Muscle of leg (tissue), 11 donors: Measurements from ENCODE around the gene SOX3. TPM values are rescaled to one million over a fixed set of nuclear protein-coding genes. Genes with fewer than 3 reads are reported as not detected.
A peak's percentile ranks its signal among the peaks of the same experiment; 100 is the strongest.

Experiments used
- DNase-seq: peaks from one replicate; pipeline ENCODE4 v3.0.0; 2013
- H3K27ac ChIP-seq: one replicate; pipeline ENCODE4 v1.5.1; 2013; ENCODE audit warnings: mild to moderate bottlenecking, low read length, control low read depth
- H3K27me3 ChIP-seq: one replicate; pipeline ENCODE4 v1.6.1; 2013; ENCODE audit warnings: low read length; ENCODE audit not compliant: control insufficient read depth, insufficient read depth
- H3K36me3 ChIP-seq: one replicate; pipeline ENCODE4 v1.6.1; 2013; ENCODE audit warnings: low read length; ENCODE audit not compliant: control insufficient read depth, insufficient read depth
- H3K4me1 ChIP-seq: one replicate; pipeline ENCODE4 v1.6.1; 2013; ENCODE audit warnings: low read length; ENCODE audit not compliant: control insufficient read depth, insufficient read depth
- H3K4me3 ChIP-seq: one replicate; pipeline ENCODE4 v1.5.1; 2013; ENCODE audit warnings: low read length, control low read depth
- H3K9me3 ChIP-seq: replicated peaks from 2 replicates; pipeline ENCODE4 v1.6.1; 2013; ENCODE audit warnings: low read depth, low read length; ENCODE audit not compliant: control insufficient read depth
- whole genome bisulfite sequencing: methylation state at CpG from one replicate; pipeline ENCODE4 v1.1.5; 2013; ENCODE audit warnings: missing lambda C conversion rate; ENCODE audit not compliant: insufficient coverage; 5-methylcytosine and 5-hydroxymethylcytosine counted together
- polyA plus RNA-seq, 8 donors: library from polyadenylated mRNA; unstranded; fragments of 120-200 nt; gene quantifications; one replicate each; pipeline versions ENCODE4 v1.2.1 to v1.2.3, GENCODE V29; 2013; ENCODE audit warnings: inconsistent platforms in 1 of 8, low replicate concordance in 1 of 8; ENCODE audit not compliant: insufficient read length in 8 of 8, insufficient read depth in 1 of 8
- total RNA-seq: library from RNA; stranded (reverse); fragments of 120-200 nt; gene quantifications from one replicate; pipeline ENCODE4 v1.2.4, GENCODE V29; 2013

Gene SOX3
- total and polyA plus RNA-seq, 9 donors: 0.04 to 0.42 (median 0.16) TPM; not detected in 2

- Histone ChIP-seq H3K4me3 (no peak overlapping the region), H3K36me3 (no peaks in the 10 kb centered on the region), H3K9me3 (no peaks in the 10 kb centered on the region), H3K27ac (no peak overlapping the region), H3K4me1 (peaks cover 30% of the 10 kb centered on the region), H3K27me3 (peaks cover 84% of the 10 kb centered on the region)
- no peak for DNase-seq
- WGBS: 23% methylated on average over 28 of the region's 30 CpGs
These were observed 4.8 kb upstream of the SOX3 start for GRCh38 chrX:140509468-140510305.

- H3K9me3 ChIP-seq: no peaks in the 10 kb centered on the region
- no peaks in the 10 kb centered on the region for H3K36me3 ChIP-seq
- peaks cover 35% of the 10 kb centered on the region for H3K4me1 ChIP-seq
- no peak for DNase-seq
- H3K4me3 ChIP-seq: no peak overlapping the region
- 29% methylated on average over 16 of the region's 16 CpGs for WGBS
- H3K27ac ChIP-seq: no peak overlapping the region
- peaks cover 84% of the 10 kb centered on the region for H3K27me3 ChIP-seq
These were observed 4.1 kb upstream of the SOX3 start for GRCh38 chrX:140508958-140509357.

- Histone ChIP-seq H3K4me1 (peaks cover 35% of the 10 kb centered on the region), H3K36me3 (no peaks in the 10 kb centered on the region), H3K9me3 (no peaks in the 10 kb centered on the region), H3K27ac (no peak overlapping the region), H3K27me3 (peaks cover 82% of the 10 kb centered on the region), H3K4me3 (no peak overlapping the region)
- 22% methylated on average over 23 of the region's 23 CpGs for WGBS
- DNase-seq: no peak
These were observed 3.1 kb upstream of the SOX3 start for GRCh38 chrX:140507982-140508305.

GRCh38 chrX:140507223-140507981 lies 2.5 kb upstream of the SOX3 start:
- H3K9me3 ChIP-seq: no peaks in the 10 kb centered on the region
- no peak for DNase-seq
- WGBS: 33% methylated on average over 29 of the region's 36 CpGs
- peaks cover 39% of the 10 kb centered on the region for H3K4me1 ChIP-seq
- H3K4me3 ChIP-seq: no peak overlapping the region
- no peaks in the 10 kb centered on the region for H3K36me3 ChIP-seq
- no peak overlapping the region for H3K27ac ChIP-seq
- H3K27me3 ChIP-seq: peaks cover 87% of the 10 kb centered on the region

GRCh38 chrX:140505421-140506337 lies 810 bp upstream of the SOX3 start:
- Histone ChIP-seq H3K36me3 (no peaks in the 10 kb centered on the region), H3K27me3 (peaks cover 93% of the 10 kb centered on the region), H3K9me3 (no peaks in the 10 kb centered on the region), H3K27ac (no peak overlapping the region), H3K4me3 (no peak overlapping the region), H3K4me1 (peaks cover 39% of the 10 kb centered on the region)
- WGBS: 24% methylated on average over 54 of the region's 63 CpGs
- DNase-seq: no peak

GRCh38 chrX:140503714-140504351 lies 1.0 kb downstream of the SOX3 start:
- Histone ChIP-seq H3K27me3 (peaks cover 91% of the 10 kb centered on the region), H3K4me1 (peaks cover 39% of the 10 kb centered on the region), H3K4me3 (no peak overlapping the region), H3K9me3 (no peaks in the 10 kb centered on the region), H3K36me3 (no peaks in the 10 kb centered on the region), H3K27ac (no peak overlapping the region)
- peak; percentile 34 for DNase-seq
- 24% methylated on average over 92 of the region's 92 CpGs for WGBS

- DNase-seq: no peak
- H3K4me3 ChIP-seq: no peak overlapping the region
These were observed 1.6 kb downstream of the SOX3 start for GRCh38 chrX:140503238-140503601.

GRCh38 chrX:140502491-140503237 lies 2.2 kb downstream of the SOX3 start:
- H3K4me1 ChIP-seq: peaks cover 32% of the 10 kb centered on the region
- no peak overlapping the region for H3K27ac ChIP-seq
- H3K9me3 ChIP-seq: no peaks in the 10 kb centered on the region
- H3K36me3 ChIP-seq: no peaks in the 10 kb centered on the region
- 38% methylated on average over 24 of the region's 40 CpGs for WGBS
- peaks cover 85% of the 10 kb centered on the region for H3K27me3 ChIP-seq
- no peak for DNase-seq
- no peak overlapping the region for H3K4me3 ChIP-seq

More at GRCh38 chrX:140503238-140503601, 1.6 kb downstream of the SOX3 start:
- 43% methylated on average over 4 of the region's 14 CpGs for WGBS
- Histone ChIP-seq H3K36me3 (no peaks in the 10 kb centered on the region), H3K27me3 (peaks cover 89% of the 10 kb centered on the region), H3K27ac (no peak overlapping the region), H3K4me1 (peaks cover 37% of the 10 kb centered on the region), H3K9me3 (no peaks in the 10 kb centered on the region)

- Histone ChIP-seq H3K4me3 (no peak overlapping the region), H3K4me1 (peaks cover 25% of the 10 kb centered on the region), H3K27ac (no peak overlapping the region), H3K27me3 (peaks cover 81% of the 10 kb centered on the region), H3K36me3 (no peaks in the 10 kb centered on the region), H3K9me3 (no peaks in the 10 kb centered on the region)
- WGBS: 36% methylated on average over 7 of the region's 14 CpGs
- DNase-seq: no peak
These were observed 2.9 kb downstream of the SOX3 start for GRCh38 chrX:140501940-140502468.
